GM18505 (cell line): Measurements from ENCODE around the gene ALDH1L1.

Source experiments
- ATAC-seq: cut with Tn5 transposase; IDR thresholded peaks from one replicate; pipeline ENCODE4 v1.9.1; 2021; ENCODE audit not compliant: unreplicated experiment
- POLR2A ChIP-seq: IDR thresholded peaks from 4 replicates; pipeline ENCODE4 v1.6.1; 2011; ENCODE audit warnings: borderline replicate concordance; ENCODE audit not compliant: insufficient read depth, insufficient read length; ENCODE audit errors: extremely low read depth

ALDH1L1 gene

GRCh38 chr3:126131881-126132750 lies 48.3 kb downstream of the ALDH1L1 start:
- no peak for TF ChIP-seq POLR2A
- no peak for ATAC-seq

GRCh38 chr3:126130981-126131745 lies 49.2 kb downstream of the ALDH1L1 start:
- no peak for ATAC-seq
- TF ChIP-seq POLR2A, result no peak

GRCh38 chr3:126130081-126130855 lies 50.1 kb downstream of the ALDH1L1 start:
- no peak for ATAC-seq
- no peak for TF ChIP-seq POLR2A

GRCh38 chr3:126129398-126129891 lies 50.9 kb downstream of the ALDH1L1 start:
- no peak for TF ChIP-seq POLR2A
- ATAC-seq, result no peak

GRCh38 chr3:126128504-126129397 lies 51.6 kb downstream of the ALDH1L1 start:
- TF ChIP-seq POLR2A, result no peak
- no peak for ATAC-seq

- no peak for TF ChIP-seq POLR2A
- no peak for ATAC-seq
Observed at GRCh38 chr3:126127904-126128303, 52.5 kb downstream of the ALDH1L1 start.

- no peak for TF ChIP-seq POLR2A
- ATAC-seq, result no peak
Observed at GRCh38 chr3:126127452-126127851, 52.9 kb downstream of the ALDH1L1 start.

- ATAC-seq, result no peak
- no peak for TF ChIP-seq POLR2A
Observed at GRCh38 chr3:126126811-126127431, 53.5 kb downstream of the ALDH1L1 start.

- ATAC-seq, result no peak
- no peak for TF ChIP-seq POLR2A
Observed at GRCh38 chr3:126126286-126126685, 54.1 kb downstream of the ALDH1L1 start.

- TF ChIP-seq POLR2A, result no peak
- ATAC-seq, result no peak
Observed at GRCh38 chr3:126125781-126126251, 54.6 kb downstream of the ALDH1L1 start.

GRCh38 chr3:126125341-126125740 lies 55.0 kb downstream of the ALDH1L1 start:
- no peak for ATAC-seq
- no peak for TF ChIP-seq POLR2A

- ATAC-seq, result no peak
- TF ChIP-seq POLR2A, result no peak
Observed at GRCh38 chr3:126124896-126125295, 55.5 kb downstream of the ALDH1L1 start.
